ENCODE measurements around the gene JAKMIP1. TPM values are rescaled to one million over a fixed set of nuclear protein-coding genes. Genes with fewer than 3 reads are reported as not detected.
A peak's percentile ranks its signal among the peaks of the same experiment; 100 is the strongest.

The JAKMIP1 gene
- total and polyA plus RNA-seq, 2 of the 13 experiments (the other 11 are each of a cell fraction or from before 2014, with no cell fraction given) = not detected

DNA sequence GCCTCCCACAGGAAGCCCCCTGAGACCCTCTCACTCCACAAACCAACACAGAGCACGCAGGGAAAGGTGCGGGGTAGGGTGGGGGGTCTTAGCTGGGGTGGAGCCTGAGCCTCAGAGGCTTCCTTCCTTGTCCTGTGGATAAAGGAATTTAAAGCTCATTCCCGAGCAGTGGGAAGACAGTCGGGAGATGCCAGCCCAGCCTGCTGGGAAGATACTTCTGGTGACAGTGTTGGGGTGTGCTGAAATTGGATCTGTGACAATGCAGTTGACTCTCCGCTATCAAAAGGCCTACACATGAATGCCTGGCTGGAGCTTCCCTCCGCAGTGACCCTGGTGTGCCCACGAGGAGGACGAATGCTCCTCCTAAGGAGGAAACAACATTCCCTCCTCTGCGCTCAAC lies 45.5 kb downstream of the JAKMIP1 start (continued):
- no peak for TF ChIP-seq ZNF142 (CRISPR knock-in tag; IDR thresholded peaks at IDR 0.05)

- no peak overlapping the region for H3K4me2 ChIP-seq (ENCODE audit: low read depth, low read length)
- POLR2A ChIA-PET = no interaction called here
- peaks cover 0 to 39% of the 10 kb centered on the region in 2 experiments; a peak in 2 of 5 replicates for H3K27me3 ChIP-seq (ENCODE audit: control insufficient read depth in 1 of 2, insufficient read depth in 2 of 2, low read length in 2 of 2)
- FAIRE-seq (no peak), DNase-seq (ENCODE audit: low spot score) (no peak), ATAC-seq (peak; percentile 55)
- no peak overlapping the region for H3K27ac ChIP-seq (ENCODE audit: extremely low read length, insufficient read depth, low read length)
- H3K4me3 ChIP-seq (replicated peaks in 1 of 3; ENCODE audit: insufficient read depth in 1 of 3, low read depth in 2 of 3, low read length in 3 of 3) = no peak overlapping the region
- no peaks in the 10 kb centered on the region for H3K79me2 ChIP-seq (ENCODE audit: insufficient read depth, low read length)
- H4K20me1 ChIP-seq (ENCODE audit: insufficient read depth, low read length) = peaks cover 2% of the 10 kb centered on the region; the same call in 1 of the 2 replicates
- CTCF ChIA-PET (ENCODE audit: low intra/inter-chr PET ratio, low total read pairs) = no interaction called here
- in situ Hi-C loops (cut with HindIII; ENCODE audit: extremely low pct_ligation_motif_present, low pct_unique_long_range_greater_than_20kb) = no loop called here
- no TSS peak for BruUV-seq (replicated peaks)
- peaks cover 22% of the 10 kb centered on the region for H3K4me1 ChIP-seq (ENCODE audit: insufficient read depth, low read length)
- 27% methylated on average over 6 of the region's 7 CpGs for WGBS (ENCODE audit: low lambda C conversion rate)
- H2AFZ ChIP-seq (ENCODE audit: low read length) = no peak overlapping the region
- H3K9me3 ChIP-seq (ENCODE audit: low read length) = no peaks in the 10 kb centered on the region
- H3K36me3 ChIP-seq (replicated peaks in 1 of 2; ENCODE audit: control insufficient read depth in 1 of 2, insufficient read depth in 2 of 2, low read length in 2 of 2) = no peaks in the 10 kb centered on the region
- no peak for TF ChIP-seq AKAP8 (CRISPR knock-in tag; IDR thresholded peaks at IDR 0.05)
- no peak for TF ChIP-seq ELF4 (CRISPR knock-in tag; IDR thresholded peaks at IDR 0.05; ENCODE audit: borderline replicate concordance)
- no peak for TF ChIP-seq NONO (IDR thresholded peaks at IDR 0.05)
- no peak for TF ChIP-seq NONO (CRISPR knock-in tag; conservative IDR thresholded peaks at IDR 0.05)
- no peak for TF ChIP-seq ZNF678 (CRISPR knock-in tag; IDR thresholded peaks at IDR 0.05)
- TF ChIP-seq ZFP36L1 (CRISPR knock-in tag; IDR thresholded peaks at IDR 0.05) = no peak
- TF ChIP-seq IKZF1 (IDR thresholded peaks at IDR 0.05) = no peak
- TF ChIP-seq ZNF232 (CRISPR knock-in tag; IDR thresholded peaks at IDR 0.05; ENCODE audit: borderline replicate concordance) = no peak
- TF ChIP-seq SYNCRIP (IDR thresholded peaks at IDR 0.05; ENCODE audit: insufficient read depth, low read depth, low read length) = no peak
- peak; percentile 70 for TF ChIP-seq RARA (CRISPR knock-in tag; IDR thresholded peaks at IDR 0.05)
- H3K9ac ChIP-seq (ENCODE audit: insufficient read depth, low read depth, low read length) = no peak overlapping the region
- intact Hi-C loops (cut with micrococcal nuclease; ENCODE audit: unreplicated experiment) = no loop called here
Observed at GRCh38 chr4:6153874-6154273, 46.5 kb downstream of the JAKMIP1 start.
